K562 (cell line): Measurements from ENCODE around the gene SPHK2. TPM values are rescaled to one million over a fixed set of nuclear protein-coding genes. Genes with fewer than 3 reads are reported as not detected.

Experiments
- ARID2 ChIP-seq: fragments of 450-650 bp; IDR thresholded peaks from 2 replicates; pipeline ENCODE4 v1.6.1; 2017; ENCODE audit warnings: antibody characterized with exemption, mild to moderate bottlenecking
- ATF2 ChIP-seq: sonication (generic); formaldehyde crosslinking; IDR thresholded peaks from 2 replicates; pipeline ENCODE4 v1.8.1; 2022; ENCODE audit warnings: missing genetic modification reagents
- ATF6 ChIP-seq: sonication (generic); formaldehyde crosslinking; IDR thresholded peaks from 2 replicates; pipeline ENCODE4 v1.4.0; 2020; ENCODE audit warnings: mild to moderate bottlenecking, missing genetic modification reagents
- BDP1 ChIP-seq: IDR thresholded peaks from 3 replicates; pipeline ENCODE4 v1.6.1; 2011; ENCODE audit not compliant: insufficient read length, insufficient read depth
- CBX2 ChIP-seq: fragments of 200-600 bp; sonication (generic); IDR thresholded peaks from one replicate; pipeline ENCODE4 v1.6.1; 2012; ENCODE audit warnings: mild to moderate bottlenecking, low read length, inconsistent platforms; ENCODE audit not compliant: insufficient read depth, poor library complexity, severe bottlenecking
- CTCFL ChIP-seq: IDR thresholded peaks from 2 replicates; pipeline ENCODE4 v1.6.1; 2011; ENCODE audit warnings: borderline replicate concordance, low read depth, mild to moderate bottlenecking, moderate library complexity, low read length; ENCODE audit not compliant: insufficient read depth, poor library complexity, severe bottlenecking
- GATA2 ChIP-seq: sonication (generic); formaldehyde crosslinking; IDR thresholded peaks from 2 replicates; pipeline ENCODE4 v1.4.0; 2020; ENCODE audit warnings: mild to moderate bottlenecking, missing genetic modification reagents
- GTF2F1 ChIP-seq: IDR thresholded peaks from 2 replicates; pipeline ENCODE4 v1.6.1; 2011; ENCODE audit warnings: low read depth, low read length, improper control_type of control experiment
- HDAC3 ChIP-seq: fragments of 450-650 bp; IDR thresholded peaks from 2 replicates; pipeline ENCODE4 v1.6.1; 2018; ENCODE audit warnings: borderline replicate concordance, mild to moderate bottlenecking, moderate library complexity; ENCODE audit not compliant: partially characterized antibody
- MCM7 ChIP-seq, 2 experiments: fragments of 450-650 bp; IDR thresholded peaks; 2 replicates each; pipeline ENCODE4 v1.6.1; 2016 to 2018
- NR2F6 ChIP-seq: fragments of 450-650 bp; formaldehyde crosslinking; IDR thresholded peaks from 2 replicates; pipeline ENCODE4 v1.4.0; 2020; ENCODE audit warnings: mild to moderate bottlenecking
- TCF7 ChIP-seq: sonication (generic); IDR thresholded peaks from 2 replicates; pipeline ENCODE4 v1.6.1; 2016; ENCODE audit warnings: antibody characterized with exemption, borderline replicate concordance
- ZBTB34 ChIP-seq: fragments of 250-450 bp; sonication (Bioruptor Pico); IDR thresholded peaks from 2 replicates; pipeline ENCODE4 v1.8.0; 2021; ENCODE audit warnings: mild to moderate bottlenecking, moderate library complexity
- ZFP30 ChIP-seq: fragments of 250-450 bp; sonication (Bioruptor Pico); IDR thresholded peaks from 2 replicates; pipeline ENCODE4 v1.8.0; 2022; ENCODE audit warnings: moderate library complexity, mild to moderate bottlenecking, inconsistent platforms, borderline replicate concordance
- polyA plus RNA-seq, 8 experiments: library from polyadenylated mRNA; depleted of rRNA in 4 of 8; stranded (reverse) in 5 of 8; unstranded in 3 of 8; fragments of >200 nt; fragmentation: Nextera tagmentation in 2 of 8; fragmentation: Illumina TruSeq in 1 of 8; extraction: Ambion mirVana in 2 of 8; extraction: Trizol in 1 of 8; gene quantifications; 2 replicates each; pipeline versions ENCODE4 v1.2.1 to v1.2.3, GENCODE V29; 2011 to 2014; ENCODE audit warnings: inconsistent platforms in 1 of 8, missing spikeins in 1 of 8
- total RNA-seq, 7 experiments: library from RNA; depleted of rRNA in 6 of 7; stranded (reverse); fragments of >200 nt in 6 of 7; fragmentation: Illumina TruSeq in 2 of 7; extraction: Trizol in 2 of 7; gene quantifications; 2 replicates each; pipeline versions ENCODE4 v1.2.1 to v1.2.3, GENCODE V29; 2011 to 2021; ENCODE audit warnings: low replicate concordance in 1 of 7

SPHK2 gene
- total and polyA plus RNA-seq, 9 of the 15 experiments (the other 6 are each of a cell fraction or from before 2014, with no cell fraction given): 0.10 to 15.2 (median 2.9) TPM

GRCh38 chr19:48619692-48620585 is 633 bp downstream of the SPHK2 start (continued):
- no peak for TF ChIP-seq ATF6 (CRISPR knock-in tag)
- no peak for TF ChIP-seq GATA2 (CRISPR knock-in tag)
- no peak for TF ChIP-seq MCM7 (IDR thresholded peaks at IDR 0.05)
- TF ChIP-seq HDAC3: no peak
- TF ChIP-seq ZFP30 (CRISPR knock-in tag): no peak
- TF ChIP-seq GTF2F1: no peak
- TF ChIP-seq CTCFL: no peak
- no peak for TF ChIP-seq TCF7
- TF ChIP-seq NR2F6 (CRISPR knock-in tag): no peak
- no peak for TF ChIP-seq BDP1
- no peak for TF ChIP-seq ARID2
- no peak for TF ChIP-seq ATF2 (CRISPR knock-in tag)
- no peak for TF ChIP-seq ZBTB34
- TF ChIP-seq CBX2: no peak
